A549 (cell line): Measurements from ENCODE around the gene GRIK4.

ENCODE experiments used
- MAZ ChIP-seq: fragments of 150-350 bp; IDR thresholded peaks from 2 replicates; pipeline ENCODE4 v1.6.1; 2014; ENCODE audit warnings: antibody characterized with exemption, low read depth, low read length, borderline replicate concordance
- POLR2A ChIP-seq: IDR thresholded peaks from 2 replicates; pipeline ENCODE4 v1.6.1; 2012; ENCODE audit warnings: mild to moderate bottlenecking, low read length
- POLR2AphosphoS2 ChIP-seq: conservative IDR thresholded peaks from 2 replicates; pipeline ENCODE4 v1.6.1; 2012; ENCODE audit warnings: low read length, improper control_type of control experiment, inconsistent platforms
- TF ChIP-seq, protein P1 (sequence below): fragments of 250-450 bp; sonication (Bioruptor Pico); IDR thresholded peaks from 2 replicates; pipeline ENCODE4 v1.5.0; 2021; ENCODE audit warnings: mild to moderate bottlenecking, moderate library complexity, borderline replicate concordance
- TF ChIP-seq, protein P2 (sequence below): fragments of >200 bp; sonication (Bioruptor Twin); formaldehyde crosslinking; IDR thresholded peaks from 3 replicates; pipeline ENCODE4 v1.5.1; 2016

DNA sequence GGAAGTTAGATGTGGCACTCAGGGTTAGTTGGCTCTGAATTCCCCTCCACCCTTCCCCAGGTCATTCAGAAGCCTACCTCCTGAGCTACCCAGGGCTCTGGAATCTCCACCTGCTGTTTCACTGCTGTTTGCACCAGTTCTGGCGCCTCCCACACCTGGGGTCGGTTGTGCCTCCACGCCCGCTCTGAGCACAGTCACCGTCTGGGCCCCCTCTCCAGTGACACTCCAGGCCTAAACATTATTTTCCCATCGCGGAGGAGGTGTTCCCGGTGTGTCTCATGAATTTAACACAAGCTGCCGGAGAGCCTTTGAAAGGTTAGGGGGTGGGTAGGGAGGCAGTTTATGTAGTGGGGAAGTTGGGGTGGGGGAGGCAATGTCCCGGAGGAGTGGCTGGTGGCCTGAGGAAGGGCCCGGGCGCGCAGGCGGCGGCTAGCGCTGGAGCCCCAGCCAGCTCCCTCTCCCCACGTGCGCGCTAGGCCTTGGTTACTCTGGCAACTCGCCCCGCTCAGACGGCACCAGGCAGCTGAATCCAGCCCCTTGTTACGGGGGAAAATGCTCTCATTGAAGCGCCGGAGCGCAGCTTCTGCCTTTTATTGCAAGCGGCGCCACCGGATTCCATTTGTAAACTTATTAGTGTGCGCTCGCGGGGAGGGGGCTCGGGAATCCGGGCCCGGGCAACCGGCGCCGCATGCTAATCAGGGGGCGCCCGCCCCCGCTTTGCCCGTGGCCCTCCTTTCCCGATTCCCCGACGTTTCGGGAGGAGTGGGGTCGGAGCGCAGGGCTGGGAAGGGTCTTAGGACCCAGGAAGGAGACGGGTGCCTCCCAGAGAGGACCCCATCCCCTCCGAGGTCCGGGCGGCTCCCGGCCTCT lies 52.4 kb downstream of the GRIK4 start:
- TF ChIP-seq POLR2A (no peak), POLR2AphosphoS2 (no peak), MAZ (no peak)
- TF ChIP-seq, protein P1, sequence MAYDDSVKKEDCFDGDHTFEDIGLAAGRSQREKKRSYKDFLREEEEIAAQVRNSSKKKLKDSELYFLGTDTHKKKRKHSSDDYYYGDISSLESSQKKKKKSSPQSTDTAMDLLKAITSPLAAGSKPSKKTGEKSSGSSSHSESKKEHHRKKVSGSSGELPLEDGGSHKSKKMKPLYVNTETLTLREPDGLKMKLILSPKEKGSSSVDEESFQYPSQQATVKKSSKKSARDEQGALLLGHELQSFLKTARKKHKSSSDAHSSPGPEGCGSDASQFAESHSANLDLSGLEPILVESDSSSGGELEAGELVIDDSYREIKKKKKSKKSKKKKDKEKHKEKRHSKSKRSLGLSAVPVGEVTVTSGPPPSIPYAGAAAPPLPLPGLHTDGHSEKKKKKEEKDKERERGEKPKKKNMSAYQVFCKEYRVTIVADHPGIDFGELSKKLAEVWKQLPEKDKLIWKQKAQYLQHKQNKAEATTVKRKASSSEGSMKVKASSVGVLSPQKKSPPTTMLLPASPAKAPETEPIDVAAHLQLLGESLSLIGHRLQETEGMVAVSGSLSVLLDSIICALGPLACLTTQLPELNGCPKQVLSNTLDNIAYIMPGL (CRISPR knock-in tag), result no peak
- TF ChIP-seq, protein P2, sequence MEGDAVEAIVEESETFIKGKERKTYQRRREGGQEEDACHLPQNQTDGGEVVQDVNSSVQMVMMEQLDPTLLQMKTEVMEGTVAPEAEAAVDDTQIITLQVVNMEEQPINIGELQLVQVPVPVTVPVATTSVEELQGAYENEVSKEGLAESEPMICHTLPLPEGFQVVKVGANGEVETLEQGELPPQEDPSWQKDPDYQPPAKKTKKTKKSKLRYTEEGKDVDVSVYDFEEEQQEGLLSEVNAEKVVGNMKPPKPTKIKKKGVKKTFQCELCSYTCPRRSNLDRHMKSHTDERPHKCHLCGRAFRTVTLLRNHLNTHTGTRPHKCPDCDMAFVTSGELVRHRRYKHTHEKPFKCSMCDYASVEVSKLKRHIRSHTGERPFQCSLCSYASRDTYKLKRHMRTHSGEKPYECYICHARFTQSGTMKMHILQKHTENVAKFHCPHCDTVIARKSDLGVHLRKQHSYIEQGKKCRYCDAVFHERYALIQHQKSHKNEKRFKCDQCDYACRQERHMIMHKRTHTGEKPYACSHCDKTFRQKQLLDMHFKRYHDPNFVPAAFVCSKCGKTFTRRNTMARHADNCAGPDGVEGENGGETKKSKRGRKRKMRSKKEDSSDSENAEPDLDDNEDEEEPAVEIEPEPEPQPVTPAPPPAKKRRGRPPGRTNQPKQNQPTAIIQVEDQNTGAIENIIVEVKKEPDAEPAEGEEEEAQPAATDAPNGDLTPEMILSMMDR, result no peak
